T-helper 1 cell (primary cell): ENCODE measurements around the gene HLA-DOA.

Source experiments
- DNase-seq, 5 donors: peaks; one replicate each; pipeline ENCODE4 v3.0.0-alpha.2; 2012 to 2020

Gene HLA-DOA

GRCh38 chr6:32962213-32962826 is 47.1 kb downstream of the HLA-DOA start:
- DNase-seq = no peak

- DNase-seq = no peak
These were observed 48.8 kb downstream of the HLA-DOA start for GRCh38 chr6:32960563-32960962.

GRCh38 chr6:32956176-32956575 is 53.2 kb downstream of the HLA-DOA start:
- DNase-seq = no peak

- peak in 1 of 5 donors; percentile 60 for DNase-seq
These were observed 54.2 kb downstream of the HLA-DOA start for GRCh38 chr6:32954986-32955802.

- DNase-seq = no peak
These were observed 55.1 kb downstream of the HLA-DOA start for GRCh38 chr6:32954267-32954666.
